GM12891 (cell line): ENCODE measurements around the gene PLLP.

Experiments
- PAX5 ChIP-seq: IDR thresholded peaks from 2 replicates; pipeline ENCODE4 v1.6.1; 2011; ENCODE audit warnings: low read length, moderate library complexity, mild to moderate bottlenecking; ENCODE audit not compliant: insufficient read depth, severe bottlenecking
- POLR2A ChIP-seq: IDR thresholded peaks from 2 replicates; pipeline ENCODE4 v1.6.1; 2011; ENCODE audit warnings: low read depth, low read length, control low read depth
- POLR2AphosphoS5 ChIP-seq: IDR thresholded peaks from 2 replicates; pipeline ENCODE4 v1.6.1; 2011; ENCODE audit warnings: low read depth, low read length, control low read depth
- SPI1 ChIP-seq: IDR thresholded peaks from 2 replicates; pipeline ENCODE4 v1.6.1; 2011; ENCODE audit warnings: low read depth, low read length, control low read depth
- TAF1 ChIP-seq: IDR thresholded peaks from 2 replicates; pipeline ENCODE4 v1.6.1; 2011; ENCODE audit warnings: low read depth, low read length, control low read depth

GRCh38 chr16:57258910-57259475, 25.5 kb downstream of the PLLP start:
- TF ChIP-seq POLR2A (no peak), TAF1 (no peak), POLR2AphosphoS5 (no peak), SPI1 (no peak), PAX5 (no peak)
